ENCODE data around the gene POLL. TPM values are rescaled to one million over a fixed set of nuclear protein-coding genes. Genes with fewer than 3 reads are reported as not detected.
A peak's percentile ranks its signal among the peaks of the same experiment; 100 is the strongest.
"Not testable (repeated sequence)": the region's sequence is repeated elsewhere in the genome, so short reads cannot be mapped to it uniquely, and the experiment has no call there.

Gene POLL
- 2.7 and 5.8 TPM in 2 replicates for total RNA-seq (2014; rRNA removed; shearing (Covaris generic))

- peak; percentile 91 for DNase-seq (ENCODE audit: low spot score)
Measured at GRCh38 chr10:101587725-101588653, at the start of gene POLL, which contains the start of gene DPCD. TSS of gene POLL (minus strand) at chr10:101588257. CDS start at chr10:101587360, 897 bp downstream. TSS of gene DPCD (plus strand) at chr10:101588321. CDS start at chr10:101588337, 16 bp downstream.

GRCh38 chr10:101633510-101633909, 45.5 kb upstream of the POLL start:
- not testable (repeated sequence) for DNase-seq (ENCODE audit: low spot score)

- no peak for DNase-seq (ENCODE audit: low spot score)
Measured at GRCh38 chr10:101631821-101632475, 43.9 kb upstream of the POLL start.

- DNase-seq (ENCODE audit: low spot score) = no peak
Measured at GRCh38 chr10:101630633-101630920, 42.5 kb upstream of the POLL start.

GRCh38 chr10:101629837-101630632, 42.0 kb upstream of the POLL start:
- DNase-seq (ENCODE audit: low spot score) = no peak

- DNase-seq (ENCODE audit: low spot score) = no peak
Measured at GRCh38 chr10:101625821-101626412, 37.9 kb upstream of the POLL start.

- no peak for DNase-seq (ENCODE audit: low spot score)
Measured at GRCh38 chr10:101624526-101625102, 36.6 kb upstream of the POLL start.

- DNase-seq (ENCODE audit: low spot score) = no peak
Measured at GRCh38 chr10:101623528-101623927, 35.5 kb upstream of the POLL start.

GRCh38 chr10:101619983-101620382, 31.9 kb upstream of the POLL start:
- no peak for DNase-seq (ENCODE audit: low spot score)

GRCh38 chr10:101618871-101619270, 30.8 kb upstream of the POLL start:
- no peak for DNase-seq (ENCODE audit: low spot score)

- no peak for DNase-seq (ENCODE audit: low spot score)
Measured at GRCh38 chr10:101617824-101618568, 29.9 kb upstream of the POLL start.

GRCh38 chr10:101617102-101617823, 29.2 kb upstream of the POLL start:
- no peak for DNase-seq (ENCODE audit: low spot score)

GRCh38 chr10:101616415-101617101, 28.5 kb upstream of the POLL start:
- DNase-seq (ENCODE audit: low spot score) = no peak

GRCh38 chr10:101615525-101616116, 27.6 kb upstream of the POLL start:
- DNase-seq (ENCODE audit: low spot score) = no peak

- DNase-seq (ENCODE audit: low spot score) = no peak
Measured at GRCh38 chr10:101614663-101615524, 26.8 kb upstream of the POLL start.

- DNase-seq (ENCODE audit: low spot score) = no peak
Measured at GRCh38 chr10:101613646-101614045, 25.6 kb upstream of the POLL start.

- no peak for DNase-seq (ENCODE audit: low spot score)
Measured at GRCh38 chr10:101612872-101613271, 24.8 kb upstream of the POLL start.

GRCh38 chr10:101612086-101612485, 24.0 kb upstream of the POLL start:
- DNase-seq (ENCODE audit: low spot score) = no peak
